T-helper 9 cell (primary cell): ENCODE results near the gene PIGW.
A peak's percentile ranks its signal among the peaks of the same experiment; 100 is the strongest.
"Not testable (repeated sequence)": the region's sequence is repeated elsewhere in the genome, so short reads cannot be mapped to it uniquely, and the experiment has no call there.

Experiments used
- DNase-seq: peaks from one replicate; pipeline ENCODE4 v3.0.0-alpha.2; 2020
- total RNA-seq, 2 donors: gene quantifications; one replicate each; lab custom pipeline; 2026; lab: John Stamatoyannopoulos, UW

The PIGW gene
- 7.2 to 14.3 reads per million in 2 donors for total RNA-seq

- DNase-seq = peak; percentile 75
Measured at GRCh38 chr17:36534840-36535668, at the start of gene PIGW, which contains the start of gene MYO19. Gene PIGW (plus strand): TSS chr17:36534987. CDS start chr17:36537102, 2,115 bp downstream. Gene MYO19 (minus strand): TSS chr17:36534868. CDS start chr17:36532538, 2,330 bp downstream.

- DNase-seq = no peak
Measured at GRCh38 chr17:36485027-36485426, 49.8 kb upstream of the PIGW start.

GRCh38 chr17:36485805-36486203, 49.0 kb upstream of the PIGW start:
- DNase-seq = no peak

GRCh38 chr17:36486204-36487194, 48.3 kb upstream of the PIGW start, which contains the start of gene ZNHIT3:
Gene ZNHIT3 (plus strand): TSS chr17:36486681. CDS start chr17:36486700, 19 bp downstream.
- peak; percentile 82 for DNase-seq

DNA sequence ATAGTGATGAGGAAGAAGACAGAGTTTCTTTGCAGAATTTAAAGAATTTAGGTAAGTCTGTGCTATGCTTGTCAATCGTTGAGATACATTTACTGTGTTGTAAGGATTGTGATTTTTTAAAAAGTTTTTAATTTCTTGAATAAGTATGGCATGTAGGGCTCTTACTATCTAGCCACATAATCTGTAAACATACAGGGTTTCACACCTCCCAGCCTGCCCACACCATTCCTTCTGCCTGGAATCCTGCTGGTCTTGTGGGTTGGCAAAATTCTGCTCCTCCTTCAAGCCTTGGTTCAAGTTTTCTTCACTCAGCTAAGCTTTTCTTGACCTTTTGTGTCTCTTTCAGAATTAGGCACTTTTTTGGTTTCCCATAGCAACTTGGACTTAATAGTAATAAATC, 40.8 kb upstream of the PIGW start:
- no peak for DNase-seq

DNA sequence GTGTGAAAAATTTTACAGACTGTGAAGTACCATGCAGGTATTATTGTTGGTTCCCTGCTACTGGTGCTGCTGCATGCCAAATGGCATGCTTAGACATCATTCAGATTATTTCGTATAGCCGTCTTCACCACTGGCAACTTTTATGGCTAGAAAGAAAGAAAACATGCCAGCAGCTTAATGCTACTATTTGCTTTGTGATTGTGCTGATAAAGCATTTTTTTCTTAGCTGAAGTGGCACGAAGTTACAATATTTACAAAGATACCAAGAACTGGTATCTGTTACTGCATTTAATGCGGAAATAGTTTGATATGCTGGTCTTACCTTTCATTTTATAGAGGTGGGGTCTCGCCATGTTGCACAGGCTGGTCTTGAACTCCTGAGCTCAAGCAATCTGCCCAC, 40.1 kb upstream of the PIGW start:
- DNase-seq = no peak

- no peak for DNase-seq
Measured at GRCh38 chr17:36495076-36495578, 39.7 kb upstream of the PIGW start.

- DNase-seq = no peak
Measured at GRCh38 chr17:36496018-36496789, 38.6 kb upstream of the PIGW start.

GRCh38 chr17:36498155-36498554, 36.6 kb upstream of the PIGW start:
- DNase-seq = no peak

DNA sequence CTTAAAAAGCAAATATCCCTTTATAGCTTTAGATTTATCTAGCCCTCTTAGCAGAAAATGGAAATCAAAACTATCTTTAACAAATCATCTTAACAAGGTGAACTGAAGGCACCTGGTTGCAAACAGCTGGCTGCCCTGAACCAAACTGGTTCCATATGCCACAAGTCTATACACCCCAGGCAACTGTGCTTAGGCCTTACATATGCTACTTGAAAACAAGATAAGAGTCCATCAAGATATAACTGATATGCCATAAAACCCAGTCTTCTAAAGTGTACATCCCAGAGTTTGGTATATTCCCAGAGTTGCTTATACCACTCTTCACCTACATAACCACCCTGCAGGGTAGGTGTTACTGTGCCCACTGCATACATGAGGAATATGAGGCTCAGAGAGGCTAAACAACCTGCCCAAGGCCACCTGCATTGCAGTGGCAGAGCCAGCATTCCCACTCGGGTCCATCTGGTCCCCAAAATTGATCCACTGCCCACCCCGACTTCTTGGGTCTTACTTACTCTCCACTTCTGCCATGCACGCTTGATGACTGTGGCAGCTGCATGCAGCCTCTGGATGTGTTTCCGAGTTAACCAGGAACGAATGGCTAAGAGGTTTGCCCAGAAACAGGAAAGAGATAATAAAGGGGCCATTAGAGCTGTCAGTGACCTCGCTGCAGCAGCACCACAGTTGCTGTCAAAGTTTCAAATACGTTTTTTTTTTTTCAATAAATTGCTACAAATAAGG, 36.1 kb upstream of the PIGW start:
- DNase-seq = no peak

DNA sequence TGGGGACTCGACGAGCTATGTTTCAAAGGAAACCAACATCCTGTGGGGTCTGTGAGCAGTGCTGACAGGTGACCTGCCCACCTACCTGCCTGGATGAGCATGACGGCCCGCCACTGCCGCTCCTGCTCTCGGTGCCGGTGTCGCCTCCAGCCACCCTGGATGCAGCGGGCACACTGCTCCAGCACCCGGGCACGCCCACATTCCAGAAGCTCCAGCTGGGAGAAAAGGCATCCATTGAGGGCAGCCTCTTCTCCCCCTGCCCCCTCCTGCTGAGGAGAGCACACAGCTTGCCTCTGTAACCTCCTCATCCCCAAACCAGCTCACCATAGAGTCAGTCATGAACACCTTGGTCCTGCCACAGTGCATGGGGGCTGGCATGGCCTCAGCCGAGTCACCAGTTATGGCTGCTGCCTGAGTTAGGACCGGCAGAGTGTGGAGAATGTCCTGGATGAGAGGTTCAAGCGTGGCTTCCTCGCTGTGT, 34.0 kb upstream of the PIGW start:
- no peak for DNase-seq

DNA sequence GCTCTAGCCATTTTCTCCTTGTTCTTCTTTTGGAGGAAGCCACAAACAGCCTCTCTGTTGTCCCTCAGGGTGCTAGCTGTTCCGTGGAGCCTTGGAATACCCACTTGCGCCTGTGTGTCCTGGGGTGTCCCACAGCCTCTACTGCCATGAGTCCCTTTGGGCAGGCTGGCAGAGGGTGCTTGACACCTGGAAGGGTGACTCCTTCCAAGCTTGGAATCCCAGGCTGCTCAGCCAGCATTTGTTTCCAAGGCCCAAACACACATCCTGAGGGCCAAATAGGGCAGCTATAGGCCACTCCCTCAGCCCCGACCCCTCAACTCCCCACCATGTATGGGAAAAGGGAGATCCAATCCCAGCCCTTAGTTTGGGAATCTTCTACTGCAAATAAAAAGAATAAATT, 33.4 kb upstream of the PIGW start:
- DNase-seq = no peak

DNA sequence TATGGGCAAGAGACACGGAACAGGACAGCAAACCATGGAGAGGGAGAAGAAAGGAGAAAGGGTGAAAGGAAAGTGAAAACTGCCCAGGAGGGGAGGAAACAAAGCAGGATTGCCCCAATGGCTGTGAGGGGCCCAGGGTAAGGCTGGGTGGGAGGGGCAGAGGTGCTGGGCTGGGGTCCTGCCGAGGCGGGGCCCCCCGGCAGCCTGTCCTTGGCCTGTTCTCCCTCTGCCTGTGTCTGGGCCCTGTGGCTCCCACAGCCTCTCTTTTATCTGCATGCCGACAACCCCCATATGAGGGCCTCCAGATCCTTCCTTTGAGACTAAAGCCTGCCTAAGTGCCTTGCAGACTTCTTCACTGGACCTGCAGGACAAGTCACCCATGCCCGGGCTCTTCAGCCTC, 32.8 kb upstream of the PIGW start:
- DNase-seq = no peak

DNA sequence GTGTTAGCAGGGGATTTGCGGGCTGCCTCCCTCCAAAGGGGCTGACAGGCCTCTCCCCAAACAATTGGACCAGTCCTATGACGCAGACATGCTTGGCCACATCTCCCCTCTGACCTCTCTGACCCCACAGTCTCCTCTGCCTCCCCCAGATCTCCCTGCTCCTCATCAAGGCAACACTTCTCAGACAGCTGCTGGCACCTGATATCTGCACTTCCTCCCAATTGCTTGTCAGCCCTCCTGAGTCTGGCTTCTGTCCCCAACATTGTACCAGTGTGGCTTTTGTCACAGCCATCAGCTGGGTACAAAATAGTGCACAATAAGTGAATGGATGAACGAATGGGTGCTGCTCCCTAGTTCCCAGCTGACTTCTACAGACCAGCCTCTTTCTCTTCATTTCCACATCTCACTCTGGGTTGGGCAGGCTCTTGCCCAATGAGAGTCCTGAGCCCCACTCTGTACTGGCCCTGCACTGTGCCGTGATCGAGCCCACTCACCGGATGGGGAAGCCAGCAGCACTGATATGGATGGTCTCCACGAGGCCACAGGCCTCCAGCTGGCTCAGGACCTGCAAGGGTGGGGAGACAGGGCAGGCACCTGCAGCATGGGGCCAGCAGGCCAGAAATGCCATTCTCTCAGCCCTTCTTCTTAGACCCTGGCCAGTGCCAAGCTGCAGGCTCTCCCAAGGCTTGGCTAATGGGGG, 31.2 kb upstream of the PIGW start:
- no peak for DNase-seq

GRCh38 chr17:36504156-36504545, 30.6 kb upstream of the PIGW start:
- no peak for DNase-seq

DNA sequence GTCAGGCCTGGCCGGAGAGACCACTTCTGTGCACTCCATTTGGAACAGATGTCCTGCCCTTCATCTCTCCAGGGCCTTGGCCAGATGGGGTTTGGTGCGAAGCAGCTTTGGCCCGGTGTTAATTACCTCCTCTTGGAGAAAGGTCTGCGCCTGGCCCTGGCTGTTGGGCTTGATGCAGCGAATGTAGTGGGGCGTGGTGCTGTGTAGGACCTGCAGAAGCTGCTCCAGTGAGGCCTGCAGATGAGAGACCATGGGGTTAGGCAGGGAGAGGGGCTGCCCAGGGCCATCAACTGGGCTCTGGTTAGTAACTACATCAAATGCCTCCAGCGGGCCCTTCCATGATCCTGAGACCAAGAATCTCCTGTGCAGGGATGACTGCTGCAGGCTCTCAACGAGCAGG, 29.6 kb upstream of the PIGW start:
- no peak for DNase-seq

GRCh38 chr17:36506249-36506826, 28.4 kb upstream of the PIGW start:
- DNase-seq = no peak

DNA sequence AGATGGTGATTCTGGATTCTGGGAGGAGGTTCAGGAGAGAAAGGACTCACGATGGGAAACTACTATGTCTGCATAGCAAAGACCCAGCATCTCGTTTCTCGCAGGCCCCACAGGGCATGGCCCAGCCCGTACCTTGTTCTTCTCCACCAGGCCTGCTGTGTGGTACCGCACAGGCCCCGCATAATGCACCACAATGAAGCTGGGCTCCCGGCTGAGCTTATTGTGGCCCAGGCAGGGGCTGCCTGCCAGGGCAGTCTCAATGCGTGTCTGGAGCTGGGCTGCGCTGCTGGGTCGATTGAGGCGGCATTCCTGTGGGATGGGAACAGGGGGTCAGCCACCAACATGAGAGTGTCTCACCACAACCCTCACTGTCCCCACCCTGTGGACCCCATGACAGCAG, 28.0 kb upstream of the PIGW start:
- no peak for DNase-seq

DNA sequence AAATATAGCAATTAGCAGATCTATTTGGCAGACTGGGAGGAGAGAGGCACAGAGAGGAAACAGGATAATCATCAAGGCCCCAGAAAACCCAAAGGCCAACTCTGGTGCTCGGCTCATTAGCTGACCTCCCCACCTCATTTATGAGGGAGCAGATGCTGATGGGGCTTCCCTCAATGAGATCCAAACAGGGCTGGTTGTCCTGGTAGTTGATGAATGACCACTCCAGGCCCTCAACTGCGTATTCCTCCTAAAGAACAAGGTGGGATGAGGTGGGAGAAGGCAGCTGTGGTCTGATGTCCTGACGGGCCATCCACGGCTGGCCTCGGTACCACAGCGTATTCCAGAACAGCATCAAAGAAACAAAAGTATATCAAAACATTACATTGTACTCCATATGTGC, 27.5 kb upstream of the PIGW start:
- no peak for DNase-seq

- DNase-seq = not testable (repeated sequence)
Measured at GRCh38 chr17:36508439-36508838, 26.3 kb upstream of the PIGW start.
